Psoas muscle (tissue), 8 donors: Measurements from ENCODE around the gene TRAK1. TPM values are rescaled to one million over a fixed set of nuclear protein-coding genes. Genes with fewer than 3 reads are reported as not detected.

Experiments
- ATAC-seq, 4 donors: fragments of 200-7000 bp; cut with Tn5 transposase; one replicate each; pipeline ENCODE4 v1.9.1; 2020; ENCODE audit warnings: moderate library complexity in 3 of 4, mild to moderate bottlenecking in 2 of 4
- DNase-seq, 2 donors: peaks; one replicate each; pipeline ENCODE4 v3.0.0-alpha.2; 2020
- H3K27ac ChIP-seq: fragments of 200-600 bp; one replicate; pipeline ENCODE4 v1.8.0; 2022
- H3K27me3 ChIP-seq, 3 donors: fragments of 200-600 bp in 1 of 3; one replicate each; pipeline versions ENCODE4 v1.6.1 to v1.8.0; 2013 to 2022; ENCODE audit warnings: low read length in 2 of 3, mild to moderate bottlenecking in 2 of 3, moderate library complexity in 1 of 3; ENCODE audit not compliant: insufficient read depth in 3 of 3
- H3K36me3 ChIP-seq, 2 donors: fragments of 200-600 bp in 1 of 2; one replicate each; pipeline versions ENCODE4 v1.6.1 to v1.8.0; 2013 to 2022; ENCODE audit warnings: low read depth in 1 of 2, mild to moderate bottlenecking in 1 of 2, moderate library complexity in 1 of 2; ENCODE audit not compliant: insufficient read depth in 1 of 2
- H3K4me1 ChIP-seq: fragments of 200-600 bp; one replicate; pipeline ENCODE4 v1.8.0; 2022
- H3K4me3 ChIP-seq: fragments of 200-600 bp; one replicate; pipeline ENCODE4 v1.8.0; 2022; ENCODE audit warnings: mild to moderate bottlenecking
- H3K9me3 ChIP-seq: fragments of 200-600 bp; one replicate; pipeline ENCODE4 v1.8.0; 2022
- CTCF ChIP-seq: fragments of 200-600 bp; IDR thresholded peaks from one replicate; pipeline ENCODE4 v1.8.0; 2022; ENCODE audit warnings: antibody characterized with exemption
- WGBS, 3 donors: extraction: QIAGEN DNeasy Blood & Tissue Kit; methylation state at CpG; one replicate each; pipeline versions ENCODE4 v1.1.6 to v1.1.7; 2013; 5-methylcytosine and 5-hydroxymethylcytosine counted together
- intact Hi-C, 2 donors: fragments of 100-400 bp; cut with DNase I; formaldehyde crosslinking; loops; one replicate each; pipeline versions ENCODE4 v1.11.0 to v1.14.2; 2022
- polyA plus RNA-seq, 3 donors: library from polyadenylated mRNA; stranded (reverse); fragments of 200-250 nt; gene quantifications; one replicate each; pipeline ENCODE4 v1.2.3, GENCODE V29; 2013
- total RNA-seq, 4 donors: library from RNA; stranded (reverse); fragmentation: NEBNext Ultra II Directional in 2 of 4; extraction: Animal tissue kit (Norgen Biotek cat#: 25700) in 2 of 4; gene quantifications; one replicate each; pipeline versions ENCODE4 v1.2.1 to v1.2.4, GENCODE V29; 2021 to 2023
- donor health status: healthy with polysubstance abuse.
- donor health status: DM: no; HTN: no; CAD: no; lungs with moderate emphysema.
- donor health status: Bipolar disorder and iron deficiency.
- donor health status: healthy.
- donor health status: DM: yes; HTN: yes; CAD: no.
- donor health status: DM: no; HTN: no; CAD: no.
- donor health status: DM: no; HTN: no; CAD: no.
- donor health status: DM: yes; HTN: yes; CAD: no.

Gene TRAK1
- total and polyA plus RNA-seq, 7 donors, result 30.8 to 128 (median 94.8) TPM

GRCh38 chr3:42094128-42094527, 3.0 kb downstream of the TRAK1 start:
- DNase-seq, result no peak
- WGBS, 3 donors, result 47 to 62% (median 49%) methylated on average over 4 of the region's 4 CpGs
- TF ChIP-seq CTCF, result no peak
- peaks cover 47% of the 10 kb centered on the region for H3K4me1 ChIP-seq
- H3K27me3 ChIP-seq, result no peaks in the 10 kb centered on the region
- H3K9me3 ChIP-seq, result no peaks in the 10 kb centered on the region
- ATAC-seq, result peak in 1 of 4 donors; percentile 44
- no peak overlapping the region for H3K4me3 ChIP-seq
- peak overlapping the region; percentile 59 for H3K27ac ChIP-seq
- intact Hi-C loops, result loop anchor here (5.0 to 10.0 kb wide), 2 partner anchors 77 to 1509 kb away; no protein-coding TSS in a partner anchor
- H3K36me3 ChIP-seq, result peaks cover 0 to 3% of the 10 kb centered on the region in 2 donors

GRCh38 chr3:42094691-42095391, 3.7 kb downstream of the TRAK1 start:
- DNase-seq (no peak), ATAC-seq (no peak)
- H3K9me3 ChIP-seq, result no peaks in the 10 kb centered on the region
- H3K4me3 ChIP-seq, result no peak overlapping the region
- no peaks in the 10 kb centered on the region for H3K36me3 ChIP-seq
- 71 to 80% (median 72%) methylated on average over 4 of the region's 4 CpGs for WGBS, 3 donors
- no peak for TF ChIP-seq CTCF
- peak overlapping the region; percentile 59 for H3K27ac ChIP-seq
- peaks cover 53% of the 10 kb centered on the region for H3K4me1 ChIP-seq
- H3K27me3 ChIP-seq, result no peaks in the 10 kb centered on the region
- intact Hi-C loops, result loop anchor here (5.0 to 10.0 kb wide), 4 partner anchors 78 to 1510 kb away; partner anchors contain the start of gene ULK4 (in 1 of the 2)

GRCh38 chr3:42095540-42095939, 4.4 kb downstream of the TRAK1 start:
- peaks cover 56% of the 10 kb centered on the region for H3K4me1 ChIP-seq
- WGBS, 3 donors, result 88 to 92% (median 91%) methylated on average over 2 of the region's 2 CpGs
- H3K27ac ChIP-seq, result no peak overlapping the region
- intact Hi-C loops, result loop anchor here (5.0 to 10.0 kb wide), 3 partner anchors 133 to 1511 kb away; partner anchors contain the start of gene ULK4 (in 1 of the 2)
- TF ChIP-seq CTCF, result no peak
- H3K9me3 ChIP-seq, result no peaks in the 10 kb centered on the region
- no peaks in the 10 kb centered on the region for H3K27me3 ChIP-seq
- ATAC-seq (no peak), DNase-seq (no peak)
- no peaks in the 10 kb centered on the region for H3K36me3 ChIP-seq
- H3K4me3 ChIP-seq, result no peak overlapping the region

GRCh38 chr3:42096796-42097565, 5.8 kb downstream of the TRAK1 start:
- 30 to 38% (median 36%) methylated on average over 8 of the region's 8 CpGs for WGBS, 3 donors
- peaks cover 55% of the 10 kb centered on the region for H3K4me1 ChIP-seq
- H3K27me3 ChIP-seq, result no peaks in the 10 kb centered on the region
- TF ChIP-seq CTCF, result no peak
- intact Hi-C loops, result loop anchor here (5.0 to 10.0 kb wide), 3 partner anchors 135 to 1512 kb away; partner anchors contain the start of gene ULK4 (in 1 of the 2)
- H3K9me3 ChIP-seq, result no peaks in the 10 kb centered on the region
- H3K27ac ChIP-seq, result peak overlapping the region; percentile 47
- peaks cover 0 to 2% of the 10 kb centered on the region in 2 donors for H3K36me3 ChIP-seq
- DNase-seq, result no peak
- ATAC-seq, result no peak
- H3K4me3 ChIP-seq, result no peak overlapping the region
